Measurements from ENCODE around the gene ELP1.
"Not testable (repeated sequence)": the region's sequence is repeated elsewhere in the genome, so short reads cannot be mapped to it uniquely, and the experiment has no call there.

The ELP1 gene, protein sequence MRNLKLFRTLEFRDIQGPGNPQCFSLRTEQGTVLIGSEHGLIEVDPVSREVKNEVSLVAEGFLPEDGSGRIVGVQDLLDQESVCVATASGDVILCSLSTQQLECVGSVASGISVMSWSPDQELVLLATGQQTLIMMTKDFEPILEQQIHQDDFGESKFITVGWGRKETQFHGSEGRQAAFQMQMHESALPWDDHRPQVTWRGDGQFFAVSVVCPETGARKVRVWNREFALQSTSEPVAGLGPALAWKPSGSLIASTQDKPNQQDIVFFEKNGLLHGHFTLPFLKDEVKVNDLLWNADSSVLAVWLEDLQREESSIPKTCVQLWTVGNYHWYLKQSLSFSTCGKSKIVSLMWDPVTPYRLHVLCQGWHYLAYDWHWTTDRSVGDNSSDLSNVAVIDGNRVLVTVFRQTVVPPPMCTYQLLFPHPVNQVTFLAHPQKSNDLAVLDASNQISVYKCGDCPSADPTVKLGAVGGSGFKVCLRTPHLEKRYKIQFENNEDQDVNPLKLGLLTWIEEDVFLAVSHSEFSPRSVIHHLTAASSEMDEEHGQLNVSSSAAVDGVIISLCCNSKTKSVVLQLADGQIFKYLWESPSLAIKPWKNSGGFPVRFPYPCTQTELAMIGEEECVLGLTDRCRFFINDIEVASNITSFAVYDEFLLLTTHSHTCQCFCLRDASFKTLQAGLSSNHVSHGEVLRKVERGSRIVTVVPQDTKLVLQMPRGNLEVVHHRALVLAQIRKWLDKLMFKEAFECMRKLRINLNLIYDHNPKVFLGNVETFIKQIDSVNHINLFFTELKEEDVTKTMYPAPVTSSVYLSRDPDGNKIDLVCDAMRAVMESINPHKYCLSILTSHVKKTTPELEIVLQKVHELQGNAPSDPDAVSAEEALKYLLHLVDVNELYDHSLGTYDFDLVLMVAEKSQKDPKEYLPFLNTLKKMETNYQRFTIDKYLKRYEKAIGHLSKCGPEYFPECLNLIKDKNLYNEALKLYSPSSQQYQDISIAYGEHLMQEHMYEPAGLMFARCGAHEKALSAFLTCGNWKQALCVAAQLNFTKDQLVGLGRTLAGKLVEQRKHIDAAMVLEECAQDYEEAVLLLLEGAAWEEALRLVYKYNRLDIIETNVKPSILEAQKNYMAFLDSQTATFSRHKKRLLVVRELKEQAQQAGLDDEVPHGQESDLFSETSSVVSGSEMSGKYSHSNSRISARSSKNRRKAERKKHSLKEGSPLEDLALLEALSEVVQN (N-terminal part only)

DNA sequence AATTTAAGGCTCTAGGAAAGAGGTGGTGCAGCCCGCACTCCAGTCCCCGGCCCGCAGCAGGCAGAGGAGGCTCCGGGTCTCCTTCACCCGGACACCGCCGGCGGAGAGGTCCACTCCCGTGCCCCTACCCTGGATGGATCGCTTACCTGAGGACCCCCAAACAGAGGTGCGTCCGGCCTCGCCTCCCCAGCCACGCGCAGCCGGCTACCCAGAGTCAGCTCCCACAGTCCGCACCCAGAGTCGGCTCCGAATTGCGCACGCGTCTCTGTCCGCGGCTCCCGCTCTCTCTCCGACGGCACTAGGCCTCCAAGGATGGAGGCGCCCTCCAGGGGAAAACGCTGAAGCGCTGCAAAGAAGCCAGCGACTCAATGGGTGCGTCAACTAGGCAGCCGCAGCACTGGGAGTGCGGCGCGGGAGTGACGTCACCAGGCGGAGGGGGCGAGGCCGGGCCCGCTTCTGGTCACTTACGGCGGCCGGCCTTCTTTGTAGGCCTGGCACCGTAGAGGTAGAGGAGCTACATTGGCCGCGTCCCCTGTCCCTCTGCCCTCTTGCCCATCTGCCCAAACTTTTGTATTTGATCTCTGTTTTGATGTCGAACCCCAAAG is at the start of gene ELP1:
TSS of gene ELP1 (minus strand) at position 407 of the 605 bp plus-strand sequence. CDS start 2,978 bp downstream, outside the sequence.
- H3K9me3 ChIP-seq (ENCODE audit: control insufficient read depth, low read length), result no peaks in the 10 kb centered on the region
- H3K4me1 ChIP-seq (ENCODE audit: control insufficient read depth, insufficient read depth, low read length), result peaks cover 16% of the 10 kb centered on the region
- peak within 1 kb of the TSS; percentile 98 for H3K9ac ChIP-seq (ENCODE audit: low read length)
- H3K4me3 ChIP-seq (ENCODE audit: low read length), result peak within 1 kb of the TSS; percentile 100
- peaks cover 23% of the 10 kb centered on the region for H3K36me3 ChIP-seq (ENCODE audit: control insufficient read depth, insufficient read depth, low read length, severe bottlenecking)
- no peaks in the 10 kb centered on the region for H3K27me3 ChIP-seq (replicated peaks; ENCODE audit: control insufficient read depth, insufficient read depth, low read length)
- peak; percentile 97 for DNase-seq (ENCODE audit: low read depth)

DNA sequence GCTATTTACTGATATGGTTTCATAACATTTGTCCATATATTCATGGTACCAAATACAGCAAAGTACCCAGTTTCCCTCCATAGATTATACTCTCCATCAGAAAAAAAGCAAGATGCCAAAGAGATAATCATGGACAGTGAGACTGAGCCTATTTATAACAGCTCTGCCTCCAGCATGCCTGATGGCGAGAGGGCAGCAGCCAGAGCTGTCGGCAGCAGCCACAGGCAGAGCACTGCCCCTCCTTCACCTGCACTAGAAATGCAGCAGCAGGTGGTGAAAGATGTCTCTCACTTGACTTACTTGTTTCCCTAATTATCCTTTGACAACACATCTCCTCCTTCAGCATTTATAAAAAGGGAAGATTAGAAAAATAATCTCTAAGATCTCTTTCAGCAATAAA is 47.0 kb upstream of the ELP1 start:
- no peak for DNase-seq (ENCODE audit: low read depth)
- H3K9me3 ChIP-seq (ENCODE audit: control insufficient read depth, low read length), result no peaks in the 10 kb centered on the region
- H3K36me3 ChIP-seq (ENCODE audit: control insufficient read depth, insufficient read depth, low read length, severe bottlenecking), result peaks cover 29% of the 10 kb centered on the region

DNA sequence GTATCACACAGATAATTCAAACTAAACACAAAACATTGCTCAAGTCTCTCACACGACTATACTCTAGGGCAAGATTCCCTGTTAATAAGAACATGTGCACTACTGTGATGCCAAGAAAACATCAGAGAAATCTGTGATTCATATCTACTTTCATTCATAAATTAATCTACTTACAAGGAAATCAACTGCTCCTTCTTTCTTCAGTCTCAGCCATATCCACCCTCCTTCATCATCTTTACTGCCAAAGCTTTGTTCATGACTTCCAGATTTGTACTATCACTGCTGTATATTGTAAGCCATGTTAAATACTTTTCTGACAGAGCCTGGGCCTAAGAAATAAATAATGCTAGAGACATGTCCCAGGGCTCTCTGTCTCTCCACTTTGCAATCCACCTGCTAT is 44.3 kb upstream of the ELP1 start:
- peaks cover 16% of the 10 kb centered on the region for H3K4me1 ChIP-seq (ENCODE audit: control insufficient read depth, insufficient read depth, low read length)
- peaks cover 32% of the 10 kb centered on the region for H3K36me3 ChIP-seq (ENCODE audit: control insufficient read depth, insufficient read depth, low read length, severe bottlenecking)
- H3K27me3 ChIP-seq (replicated peaks; ENCODE audit: control insufficient read depth, insufficient read depth, low read length), result no peaks in the 10 kb centered on the region
- DNase-seq (ENCODE audit: low read depth), result no peak
- no peaks in the 10 kb centered on the region for H3K9me3 ChIP-seq (ENCODE audit: control insufficient read depth, low read length)
- no peak overlapping the region for H3K4me3 ChIP-seq (ENCODE audit: low read length)
- no peak overlapping the region for H3K9ac ChIP-seq (ENCODE audit: low read length)

More for the DNA sequence above, 47.0 kb upstream of the ELP1 start:
- no peaks in the 10 kb centered on the region for H3K27me3 ChIP-seq (replicated peaks; ENCODE audit: control insufficient read depth, insufficient read depth, low read length)
- H3K9ac ChIP-seq (ENCODE audit: low read length), result no peak overlapping the region
- peaks cover 9% of the 10 kb centered on the region for H3K4me1 ChIP-seq (ENCODE audit: control insufficient read depth, insufficient read depth, low read length)
- no peak overlapping the region for H3K4me3 ChIP-seq (ENCODE audit: low read length)

DNA sequence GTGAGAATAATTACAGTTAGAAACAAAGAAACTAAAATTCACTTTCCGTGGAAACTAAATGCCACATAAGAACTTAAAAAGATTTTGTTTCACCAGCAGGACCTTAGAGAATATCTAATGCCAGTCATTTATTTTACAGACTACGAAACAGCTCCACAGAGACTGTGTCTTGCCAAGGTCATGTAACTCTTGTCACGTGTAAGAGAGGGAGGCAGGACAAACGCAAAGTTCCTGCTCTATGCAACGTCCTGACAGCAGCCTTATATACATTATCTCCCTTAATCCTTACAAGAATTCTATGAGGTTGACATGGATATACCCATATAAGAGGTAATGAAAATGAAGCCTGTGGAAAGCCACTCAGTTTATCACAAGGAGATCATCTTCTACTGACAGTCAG is 40.0 kb upstream of the ELP1 start:
- Histone ChIP-seq H3K4me1 (ENCODE audit: control insufficient read depth, insufficient read depth, low read length) (peaks cover 26% of the 10 kb centered on the region), H3K36me3 (ENCODE audit: control insufficient read depth, insufficient read depth, low read length, severe bottlenecking) (peaks cover 33% of the 10 kb centered on the region), H3K27me3 (replicated peaks; ENCODE audit: control insufficient read depth, insufficient read depth, low read length) (no peaks in the 10 kb centered on the region), H3K4me3 (ENCODE audit: low read length) (no peak overlapping the region), H3K9me3 (ENCODE audit: control insufficient read depth, low read length) (peaks cover 3% of the 10 kb centered on the region), H3K9ac (ENCODE audit: low read length) (no peak overlapping the region)
- DNase-seq (ENCODE audit: low read depth), result no peak

DNA sequence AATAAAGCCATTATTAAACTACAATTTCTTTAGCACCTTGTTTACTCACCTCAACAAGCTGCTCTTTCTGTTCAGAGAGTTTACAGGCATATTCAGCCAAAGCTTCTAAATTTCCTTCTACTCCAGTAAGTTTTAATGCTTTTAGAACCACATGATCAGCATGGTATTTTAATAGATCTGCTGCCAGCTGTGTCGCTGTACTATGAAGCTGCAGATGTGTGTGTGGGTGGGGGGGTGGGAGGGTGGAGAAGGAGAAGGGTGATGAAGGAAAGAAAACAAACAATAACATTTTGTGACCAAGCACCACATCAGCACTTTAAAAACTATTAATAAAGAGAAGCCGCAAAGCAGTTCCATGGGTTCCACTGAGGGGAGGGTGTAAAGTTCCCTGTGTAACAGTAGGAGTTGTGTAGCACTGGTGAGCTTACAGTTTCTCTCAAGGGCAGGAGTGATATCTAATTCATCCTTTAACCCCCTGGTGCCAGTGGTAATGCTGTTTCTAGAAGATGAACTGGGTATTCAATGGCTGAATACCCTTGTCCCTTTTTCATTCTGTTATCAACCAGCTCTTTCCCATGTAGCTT is 38.8 kb upstream of the ELP1 start:
- H3K9ac ChIP-seq (ENCODE audit: low read length), result no peak overlapping the region
- no peak overlapping the region for H3K4me3 ChIP-seq (ENCODE audit: low read length)
- peaks cover 3% of the 10 kb centered on the region for H3K9me3 ChIP-seq (ENCODE audit: control insufficient read depth, low read length)
- no peaks in the 10 kb centered on the region for H3K27me3 ChIP-seq (replicated peaks; ENCODE audit: control insufficient read depth, insufficient read depth, low read length)
- H3K4me1 ChIP-seq (ENCODE audit: control insufficient read depth, insufficient read depth, low read length), result peaks cover 18% of the 10 kb centered on the region
- peaks cover 29% of the 10 kb centered on the region for H3K36me3 ChIP-seq (ENCODE audit: control insufficient read depth, insufficient read depth, low read length, severe bottlenecking)
- DNase-seq (ENCODE audit: low read depth), result peak; percentile 53

DNA sequence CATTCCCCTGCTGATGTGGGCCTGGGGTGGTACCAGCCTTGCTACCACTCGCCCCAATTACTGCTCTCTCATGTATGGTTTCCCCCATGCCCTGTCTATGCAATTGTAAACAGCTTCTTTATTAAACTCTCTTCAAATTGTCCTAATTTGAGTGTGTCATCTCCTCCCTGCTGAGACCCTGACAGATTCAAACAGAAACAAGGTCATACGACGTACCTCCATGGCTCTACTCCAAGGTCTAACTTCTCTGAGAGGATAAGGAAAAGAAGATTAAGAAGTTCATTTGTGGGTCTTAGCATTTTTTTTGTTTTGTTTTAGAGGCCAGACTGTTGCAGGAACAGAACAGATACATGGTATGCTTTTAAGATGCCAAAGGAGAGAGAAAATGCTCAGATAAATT is 38.3 kb upstream of the ELP1 start:
- Histone ChIP-seq H3K4me1 (ENCODE audit: control insufficient read depth, insufficient read depth, low read length) (peaks cover 17% of the 10 kb centered on the region), H3K4me3 (ENCODE audit: low read length) (no peak overlapping the region), H3K9ac (ENCODE audit: low read length) (no peak overlapping the region), H3K27me3 (replicated peaks; ENCODE audit: control insufficient read depth, insufficient read depth, low read length) (no peaks in the 10 kb centered on the region), H3K9me3 (ENCODE audit: control insufficient read depth, low read length) (peaks cover 3% of the 10 kb centered on the region), H3K36me3 (ENCODE audit: control insufficient read depth, insufficient read depth, low read length, severe bottlenecking) (peaks cover 29% of the 10 kb centered on the region)
- DNase-seq (ENCODE audit: low read depth), result no peak

DNA sequence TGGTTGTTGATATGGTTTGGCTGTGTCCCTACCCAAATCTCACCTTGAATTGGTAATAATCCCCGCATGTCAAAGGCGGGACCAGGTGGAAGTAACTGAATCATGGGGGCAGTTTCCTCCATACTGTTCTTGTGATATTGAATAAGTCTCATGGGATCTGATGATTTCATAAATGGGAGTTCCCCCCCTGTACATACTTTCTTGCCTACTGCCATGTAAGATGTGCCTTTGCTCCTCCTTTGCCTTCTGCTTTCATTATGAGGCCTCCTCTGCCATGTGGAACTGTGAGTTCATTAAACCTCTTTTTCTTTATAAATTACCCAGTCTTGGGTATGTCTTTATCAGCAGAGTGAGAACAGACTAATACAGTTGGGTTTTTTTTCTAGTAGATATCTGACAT is 37.5 kb upstream of the ELP1 start:
- Histone ChIP-seq H3K4me1 (ENCODE audit: control insufficient read depth, insufficient read depth, low read length) (peaks cover 17% of the 10 kb centered on the region), H3K36me3 (ENCODE audit: control insufficient read depth, insufficient read depth, low read length, severe bottlenecking) (peaks cover 23% of the 10 kb centered on the region)
- not testable (repeated sequence) for DNase-seq (ENCODE audit: low read depth); H3K9ac ChIP-seq (ENCODE audit: low read length); H3K4me3 ChIP-seq (ENCODE audit: low read length); H3K9me3 ChIP-seq (ENCODE audit: control insufficient read depth, low read length); H3K27me3 ChIP-seq (replicated peaks; ENCODE audit: control insufficient read depth, insufficient read depth, low read length)

DNA sequence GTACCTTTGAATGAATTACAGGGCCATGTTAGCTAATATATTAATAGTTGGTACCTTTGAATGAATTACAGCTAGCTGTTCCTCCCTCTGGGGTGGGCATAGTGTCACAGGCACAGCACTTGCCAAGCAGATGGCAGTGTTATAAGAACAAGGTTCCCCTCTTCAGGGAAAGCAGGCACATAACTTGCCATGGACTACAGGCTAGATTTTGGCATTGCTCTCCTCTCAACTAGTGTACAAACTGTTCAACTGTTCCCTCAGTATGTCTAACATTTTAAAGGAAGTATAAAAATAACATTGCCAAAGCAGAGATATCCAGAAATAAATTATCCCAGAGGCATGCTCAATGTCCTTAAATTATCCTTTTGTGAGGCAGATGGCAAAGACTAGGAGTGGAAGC is 34.0 kb upstream of the ELP1 start:
- Histone ChIP-seq H3K4me1 (ENCODE audit: control insufficient read depth, insufficient read depth, low read length) (peaks cover 8% of the 10 kb centered on the region), H3K4me3 (ENCODE audit: low read length) (no peak overlapping the region), H3K36me3 (ENCODE audit: control insufficient read depth, insufficient read depth, low read length, severe bottlenecking) (peaks cover 24% of the 10 kb centered on the region), H3K9ac (ENCODE audit: low read length) (no peak overlapping the region), H3K27me3 (replicated peaks; ENCODE audit: control insufficient read depth, insufficient read depth, low read length) (no peaks in the 10 kb centered on the region), H3K9me3 (ENCODE audit: control insufficient read depth, low read length) (peaks cover 3% of the 10 kb centered on the region)
- DNase-seq (ENCODE audit: low read depth), result no peak

DNA sequence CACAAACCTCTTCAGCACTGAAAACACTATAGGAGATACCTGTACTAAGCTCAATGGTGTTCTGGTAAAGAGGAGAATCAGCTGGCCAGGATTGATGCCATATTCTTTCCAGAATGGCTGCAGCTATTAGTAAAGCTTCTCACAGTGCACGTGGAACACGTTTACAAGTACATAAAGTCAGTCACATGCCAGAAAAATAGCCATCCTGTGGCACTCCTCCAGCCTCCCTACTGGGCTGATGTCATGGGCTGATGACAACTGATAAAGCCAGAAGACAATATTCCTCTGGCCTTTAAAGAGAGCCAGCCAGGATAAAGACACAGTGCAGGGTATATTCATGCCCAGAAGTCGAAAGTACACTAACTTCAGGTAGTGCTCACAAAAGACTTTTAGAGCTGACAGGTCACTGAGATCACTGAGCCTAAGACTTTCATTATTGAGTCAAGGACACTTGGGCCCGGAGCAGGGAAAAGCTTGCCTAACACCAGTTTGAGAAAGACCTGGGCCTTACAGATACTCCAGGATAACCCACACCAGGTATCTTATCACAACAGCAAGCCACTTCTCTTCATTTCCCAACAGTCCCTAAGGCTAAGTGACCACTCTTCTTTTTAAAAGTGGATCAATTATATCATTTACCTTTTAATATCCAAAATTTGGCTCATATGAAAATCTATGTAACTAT is 29.7 kb upstream of the ELP1 start:
- Histone ChIP-seq H3K4me1 (ENCODE audit: control insufficient read depth, insufficient read depth, low read length) (no peaks in the 10 kb centered on the region), H3K36me3 (ENCODE audit: control insufficient read depth, insufficient read depth, low read length, severe bottlenecking) (peaks cover 20% of the 10 kb centered on the region), H3K4me3 (ENCODE audit: low read length) (no peak overlapping the region), H3K9me3 (ENCODE audit: control insufficient read depth, low read length) (no peaks in the 10 kb centered on the region), H3K9ac (ENCODE audit: low read length) (no peak overlapping the region), H3K27me3 (replicated peaks; ENCODE audit: control insufficient read depth, insufficient read depth, low read length) (no peaks in the 10 kb centered on the region)
- no peak for DNase-seq (ENCODE audit: low read depth)

DNA sequence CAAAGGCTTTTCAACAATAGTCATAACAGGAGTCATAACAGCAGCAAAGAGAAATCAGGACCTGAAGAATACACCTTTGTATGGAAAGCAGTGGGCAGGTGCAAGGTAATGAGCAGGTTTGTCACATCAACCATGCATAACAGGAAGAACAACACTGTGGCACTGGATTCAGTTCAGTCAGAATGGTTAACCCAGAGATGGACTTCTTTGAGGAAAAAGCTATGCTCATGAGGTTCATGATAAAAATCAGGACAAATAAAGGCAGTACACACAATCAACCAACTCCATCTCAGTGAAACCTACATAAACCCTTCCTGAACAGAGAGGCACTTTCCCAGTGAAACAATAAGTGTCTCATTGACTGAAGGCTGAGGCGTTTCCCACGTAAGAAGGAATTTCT is 27.2 kb upstream of the ELP1 start:
- no peak for DNase-seq (ENCODE audit: low read depth)
- no peak overlapping the region for H3K9ac ChIP-seq (ENCODE audit: low read length)
- H3K36me3 ChIP-seq (ENCODE audit: control insufficient read depth, insufficient read depth, low read length, severe bottlenecking), result peaks cover 20% of the 10 kb centered on the region
- no peak overlapping the region for H3K4me3 ChIP-seq (ENCODE audit: low read length)
- no peaks in the 10 kb centered on the region for H3K4me1 ChIP-seq (ENCODE audit: control insufficient read depth, insufficient read depth, low read length)
- H3K27me3 ChIP-seq (replicated peaks; ENCODE audit: control insufficient read depth, insufficient read depth, low read length), result no peaks in the 10 kb centered on the region
- H3K9me3 ChIP-seq (ENCODE audit: control insufficient read depth, low read length), result no peaks in the 10 kb centered on the region

Data from adipocyte (in vitro differentiated cells).